WTC11 (cell line): ENCODE results near the gene STK39. TPM values are rescaled to one million over a fixed set of nuclear protein-coding genes. Genes with fewer than 3 reads are reported as not detected.

Experiments used
- ATAC-seq: fragments of 200-7000 bp; cut with Tn5 transposase; 2 replicates; pipeline ENCODE4 v1.10.0; 2021; ENCODE audit warnings: mild to moderate bottlenecking, moderate library complexity
- CTCF ChIA-PET: fragments of 300-600 bp; sonication (Branson Sonifier 250); formaldehyde crosslinking; loops from one replicate; lab custom pipeline; 2021; ENCODE audit warnings: antibody characterized with exemption; lab: Charles Lee
- POLR2A ChIA-PET: fragments of 350-600 bp; sonication (Branson Sonifier 250); formaldehyde crosslinking; loops from one replicate; lab custom pipeline; 2021; ENCODE audit warnings: antibody characterized with exemption; lab: Charles Lee
- DNase-seq: peaks from one replicate; pipeline ENCODE4 v3.0.0; 2021; ENCODE audit warnings: low spot score
- H3K27ac Mint-ChIP-seq: 2 replicates; pipeline ENCODE4 v1.8.0; 2021; ENCODE audit warnings: mixed read lengths
- H3K27me3 Mint-ChIP-seq: 2 replicates; pipeline ENCODE4 v1.8.0; 2021; ENCODE audit warnings: low read depth, mild to moderate bottlenecking, moderate library complexity, mixed read lengths
- H3K36me3 Mint-ChIP-seq: 2 replicates; pipeline ENCODE4 v1.8.0; 2021; ENCODE audit warnings: mixed read lengths
- H3K4me1 Mint-ChIP-seq: 2 replicates; pipeline ENCODE4 v1.8.0; 2022; ENCODE audit warnings: mixed read lengths
- H3K4me3 Mint-ChIP-seq: 2 replicates; pipeline ENCODE4 v1.8.0; 2021; ENCODE audit warnings: mild to moderate bottlenecking, moderate library complexity, mixed read lengths
- H3K9me3 Mint-ChIP-seq: 2 replicates; pipeline ENCODE4 v1.8.0; 2021; ENCODE audit warnings: mixed read lengths
- AFF4 ChIP-seq: sonication (generic); formaldehyde crosslinking; IDR thresholded peaks from 2 replicates; pipeline ENCODE4 v1.8.1; 2023; ENCODE audit warnings: mild to moderate bottlenecking, missing genetic modification reagents, borderline replicate concordance
- ATF1 ChIP-seq: sonication (generic); formaldehyde crosslinking; IDR thresholded peaks from 2 replicates; pipeline ENCODE4 v1.8.1; 2023; ENCODE audit warnings: mild to moderate bottlenecking, moderate library complexity, missing genetic modification reagents
- CREB1 ChIP-seq: sonication (generic); formaldehyde crosslinking; IDR thresholded peaks from 2 replicates; pipeline ENCODE4 v1.8.0; 2023; ENCODE audit warnings: mild to moderate bottlenecking, missing genetic modification reagents
- CREM ChIP-seq: sonication (generic); formaldehyde crosslinking; IDR thresholded peaks from 2 replicates; pipeline ENCODE4 v1.8.1; 2022; ENCODE audit warnings: mild to moderate bottlenecking, missing genetic modification reagents, moderate library complexity
- ESRRA ChIP-seq: sonication (generic); formaldehyde crosslinking; IDR thresholded peaks from 2 replicates; pipeline ENCODE4 v1.8.1; 2022; ENCODE audit warnings: mild to moderate bottlenecking, missing genetic modification reagents, borderline replicate concordance
- FOXP1 ChIP-seq: sonication (generic); formaldehyde crosslinking; IDR thresholded peaks from 2 replicates; pipeline ENCODE4 v1.8.0; 2022; ENCODE audit warnings: missing genetic modification reagents, mild to moderate bottlenecking, moderate library complexity, borderline replicate concordance
- GABPB1 ChIP-seq: sonication (generic); formaldehyde crosslinking; IDR thresholded peaks from 2 replicates; pipeline ENCODE4 v1.8.1; 2023; ENCODE audit warnings: mild to moderate bottlenecking, missing genetic modification reagents
- GTF2I ChIP-seq: fragments of 250-450 bp; sonication (Bioruptor Pico); conservative IDR thresholded peaks from 2 replicates; pipeline ENCODE4 v1.4.0; 2021; ENCODE audit warnings: mild to moderate bottlenecking
- TEAD1 ChIP-seq: sonication (generic); formaldehyde crosslinking; IDR thresholded peaks from 2 replicates; pipeline ENCODE4 v1.8.0; 2022; ENCODE audit warnings: mild to moderate bottlenecking, missing genetic modification reagents
- TEAD4 ChIP-seq: sonication (generic); formaldehyde crosslinking; IDR thresholded peaks from 2 replicates; pipeline ENCODE4 v1.8.0; 2022; ENCODE audit warnings: mild to moderate bottlenecking, missing genetic modification reagents
- TP53 ChIP-seq: sonication (generic); formaldehyde crosslinking; IDR thresholded peaks from 2 replicates; pipeline ENCODE4 v1.8.1; 2023; ENCODE audit warnings: mild to moderate bottlenecking, missing genetic modification reagents
- ZNF232 ChIP-seq: sonication (generic); formaldehyde crosslinking; IDR thresholded peaks from 2 replicates; pipeline ENCODE4 v1.8.0; 2022; ENCODE audit warnings: mild to moderate bottlenecking, missing genetic modification reagents
- ZNF317 ChIP-seq: sonication (generic); formaldehyde crosslinking; IDR thresholded peaks from 2 replicates; pipeline ENCODE4 v1.8.1; 2023; ENCODE audit warnings: low read depth, mild to moderate bottlenecking, moderate library complexity, missing genetic modification reagents, borderline replicate concordance
- ZNF512 ChIP-seq: sonication (generic); formaldehyde crosslinking; IDR thresholded peaks from 2 replicates; pipeline ENCODE4 v1.8.1; 2022; ENCODE audit warnings: missing genetic modification reagents, borderline replicate concordance
- total RNA-seq: library from RNA; stranded (reverse); gene quantifications from 3 replicates; pipeline ENCODE4 v1.2.3, GENCODE V29; 2021
- TF ChIP-seq, protein P1 (sequence below): fragments of 250-450 bp; sonication (Bioruptor Pico); IDR thresholded peaks from 2 replicates; pipeline ENCODE4 v1.8.0; 2021; ENCODE audit warnings: mild to moderate bottlenecking

The STK39 gene
- total RNA-seq, 1 experiment from 2014 or later, result 20.5 TPM

GRCh38 chr2:168184681-168185513, 62.5 kb downstream of the STK39 start:
- ATAC-seq, result no peak
- TF ChIP-seq ATF1 (CRISPR knock-in tag) (no peak), FOXP1 (CRISPR knock-in tag) (no peak), ESRRA (CRISPR knock-in tag) (no peak), AFF4 (CRISPR knock-in tag) (no peak), CREB1 (CRISPR knock-in tag) (no peak), ZNF232 (CRISPR knock-in tag) (no peak), GABPB1 (CRISPR knock-in tag) (no peak), TP53 (CRISPR knock-in tag) (no peak), CREM (no peak), ZNF317 (CRISPR knock-in tag) (no peak)
- TF ChIP-seq, all 79 proteins: peak for 0
- DNase-seq, result no peak

DNA sequence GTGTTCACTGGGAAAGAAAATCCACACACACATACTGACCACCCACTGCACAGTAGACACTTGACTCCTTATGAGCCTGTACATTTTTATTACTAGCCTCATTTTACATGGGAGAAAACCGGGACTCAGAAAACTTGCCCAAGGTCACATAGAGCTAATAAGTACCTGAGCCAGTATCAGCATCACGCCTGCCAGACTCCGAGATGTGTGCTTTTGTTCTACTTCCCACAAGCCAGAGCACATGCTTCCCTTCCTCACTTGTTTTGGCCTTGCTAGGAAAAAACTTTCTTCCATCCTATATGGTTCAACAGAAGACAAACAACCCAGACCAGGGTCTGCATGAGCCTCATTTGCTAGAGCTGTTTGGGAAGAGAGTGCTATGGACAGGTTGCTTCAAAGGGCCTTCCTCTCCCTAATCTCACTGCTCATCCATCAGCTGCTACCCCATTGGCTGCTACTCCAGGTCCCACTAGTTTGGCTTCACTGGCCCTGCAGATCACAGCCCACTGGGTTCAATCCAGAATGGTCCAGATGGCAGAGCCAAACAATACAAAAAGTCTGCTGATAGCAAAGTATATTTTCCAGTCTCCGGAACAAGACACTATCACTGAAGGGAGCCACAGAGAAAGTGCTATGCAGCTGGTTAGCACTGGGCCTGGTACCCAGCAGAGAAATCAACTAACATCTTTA, 63.9 kb downstream of the STK39 start:
- Mint-ChIP-seq H3K9me3 (no peaks in the 10 kb centered on the region), H3K4me1 (peaks cover 79% of the 10 kb centered on the region), H3K4me3 (no peak overlapping the region), H3K36me3 (no peaks in the 10 kb centered on the region), H3K27ac (no peak overlapping the region; the same call in 1 of the 2 replicates), H3K27me3 (peaks cover 21% of the 10 kb centered on the region)
- TF ChIP-seq TEAD4 (CRISPR knock-in tag) (no peak), TEAD1 (no peak), ZNF512 (CRISPR knock-in tag) (no peak), GTF2I (no peak)
- TF ChIP-seq, protein P1, sequence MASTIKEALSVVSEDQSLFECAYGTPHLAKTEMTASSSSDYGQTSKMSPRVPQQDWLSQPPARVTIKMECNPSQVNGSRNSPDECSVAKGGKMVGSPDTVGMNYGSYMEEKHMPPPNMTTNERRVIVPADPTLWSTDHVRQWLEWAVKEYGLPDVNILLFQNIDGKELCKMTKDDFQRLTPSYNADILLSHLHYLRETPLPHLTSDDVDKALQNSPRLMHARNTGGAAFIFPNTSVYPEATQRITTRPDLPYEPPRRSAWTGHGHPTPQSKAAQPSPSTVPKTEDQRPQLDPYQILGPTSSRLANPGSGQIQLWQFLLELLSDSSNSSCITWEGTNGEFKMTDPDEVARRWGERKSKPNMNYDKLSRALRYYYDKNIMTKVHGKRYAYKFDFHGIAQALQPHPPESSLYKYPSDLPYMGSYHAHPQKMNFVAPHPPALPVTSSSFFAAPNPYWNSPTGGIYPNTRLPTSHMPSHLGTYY (CRISPR knock-in tag), result no peak
- ATAC-seq (no peak), DNase-seq (no peak)
- POLR2A ChIA-PET, result no interaction called here
- CTCF ChIA-PET, result no interaction called here

More at GRCh38 chr2:168184681-168185513, 62.5 kb downstream of the STK39 start:
- Mint-ChIP-seq H3K4me1 (peaks cover 69% of the 10 kb centered on the region), H3K4me3 (no peak overlapping the region), H3K9me3 (no peaks in the 10 kb centered on the region), H3K27me3 (peaks cover 21% of the 10 kb centered on the region), H3K27ac (no peak overlapping the region), H3K36me3 (no peaks in the 10 kb centered on the region)
- ChIA-PET POLR2A (no interaction called here), CTCF (no interaction called here)
